ENCODE results near the gene TSC1.

TSC1 gene

GRCh38 chr9:132864277-132864676, 80.1 kb downstream of the TSC1 start:
- DNase-seq (ENCODE audit: low read depth in 2 of 3, low spot score in 2 of 3): no peak

DNA sequence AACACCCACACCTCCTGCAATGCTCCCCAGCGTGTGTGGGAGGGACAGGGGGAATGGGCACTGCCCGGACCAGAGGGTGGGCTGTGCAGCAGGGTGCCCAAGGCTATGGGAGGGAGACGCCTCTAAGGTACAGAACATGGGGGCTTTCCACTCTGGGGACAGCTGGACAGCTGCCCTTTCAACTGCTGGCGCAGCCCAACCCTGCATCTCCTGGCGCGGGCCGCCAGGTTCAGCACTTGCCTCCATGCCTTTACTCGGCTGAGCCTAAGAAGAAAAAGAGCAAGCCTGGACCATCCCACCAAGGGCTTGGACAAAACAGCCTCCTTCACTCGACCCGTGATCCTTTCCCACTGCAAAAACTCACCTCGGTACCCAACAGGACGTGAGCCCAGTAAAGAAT, 81.3 kb downstream of the TSC1 start:
- DNase-seq (ENCODE audit: low read depth in 2 of 3, low spot score in 2 of 3): no peak

- DNase-seq (ENCODE audit: low read depth in 2 of 3, low spot score in 2 of 3): no peak
Measured at GRCh38 chr9:132862533-132862932, 81.9 kb downstream of the TSC1 start.

GRCh38 chr9:132861666-132862065, 82.8 kb downstream of the TSC1 start:
- no peak for DNase-seq (ENCODE audit: low read depth in 2 of 3, low spot score in 2 of 3)

DNA sequence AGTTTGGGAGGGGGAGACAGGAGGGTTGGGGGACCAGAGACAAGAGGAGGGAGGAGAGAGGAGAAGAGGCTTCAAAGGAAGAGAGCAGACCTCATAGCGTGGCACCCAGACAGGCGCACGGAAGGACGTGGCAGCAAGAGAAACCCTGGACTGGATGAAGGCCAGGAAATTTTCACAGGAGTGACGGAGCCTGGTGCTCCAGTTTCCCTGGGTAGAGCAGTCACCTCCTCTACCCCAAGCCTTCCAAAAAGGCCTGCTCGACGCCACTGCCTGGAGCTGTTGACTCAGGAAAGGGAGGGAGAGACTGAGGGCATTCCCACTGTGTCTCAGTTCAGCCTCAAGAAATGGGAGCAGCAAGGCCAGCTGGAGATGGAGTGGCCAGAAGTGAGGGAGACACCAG, 85.7 kb downstream of the TSC1 start:
- DNase-seq (ENCODE audit: low read depth in 2 of 3, low spot score in 2 of 3): no peak

- DNase-seq (ENCODE audit: low read depth in 2 of 3, low spot score in 2 of 3): no peak
Measured at GRCh38 chr9:132857616-132858342, 86.6 kb downstream of the TSC1 start.

DNA sequence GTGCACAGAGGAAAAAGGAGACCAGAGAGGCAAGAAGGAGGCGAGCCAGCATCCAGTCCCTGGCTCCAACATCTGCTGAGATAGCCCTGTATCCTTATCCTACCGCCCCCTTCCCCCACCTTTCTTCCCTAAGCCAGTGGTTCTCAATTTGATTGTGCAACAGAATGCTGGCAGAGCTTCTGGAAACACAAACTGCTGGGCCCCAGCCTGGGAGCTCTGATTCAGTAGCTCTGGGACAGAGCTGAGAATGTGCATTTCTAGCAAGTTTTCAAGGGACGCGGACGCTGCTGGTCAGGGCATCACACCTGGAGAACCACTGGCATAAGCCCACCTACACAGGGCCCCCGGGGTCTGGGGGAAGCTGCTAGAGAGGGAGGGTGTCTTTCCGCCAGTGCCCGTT, 87.4 kb downstream of the TSC1 start:
- no peak for DNase-seq (ENCODE audit: low read depth in 2 of 3, low spot score in 2 of 3)

DNA sequence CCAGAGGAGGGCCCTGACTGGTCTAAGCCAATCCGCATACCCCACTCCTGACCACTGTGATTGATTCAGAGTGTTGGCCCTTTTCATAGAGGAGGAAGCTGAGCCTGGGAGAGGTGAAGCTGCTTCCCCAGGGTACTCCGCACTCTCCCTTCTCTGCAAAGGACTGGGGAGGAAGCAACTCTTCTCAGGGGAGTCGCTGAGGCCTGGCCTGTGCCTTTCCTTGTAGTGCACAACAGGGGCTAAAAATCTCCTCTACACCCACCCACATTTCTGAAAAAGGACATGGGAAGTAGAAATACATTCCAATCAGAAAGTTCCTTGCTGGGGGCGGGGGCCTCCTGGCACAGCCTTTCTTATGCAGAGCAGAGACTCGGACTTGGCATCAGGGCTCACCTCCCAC, 88.5 kb downstream of the TSC1 start:
- DNase-seq (ENCODE audit: low read depth in 2 of 3, low spot score in 2 of 3): no peak

GRCh38 chr9:132854832-132855231, 89.6 kb downstream of the TSC1 start:
- no peak for DNase-seq (ENCODE audit: low read depth in 2 of 3, low spot score in 2 of 3)

DNA sequence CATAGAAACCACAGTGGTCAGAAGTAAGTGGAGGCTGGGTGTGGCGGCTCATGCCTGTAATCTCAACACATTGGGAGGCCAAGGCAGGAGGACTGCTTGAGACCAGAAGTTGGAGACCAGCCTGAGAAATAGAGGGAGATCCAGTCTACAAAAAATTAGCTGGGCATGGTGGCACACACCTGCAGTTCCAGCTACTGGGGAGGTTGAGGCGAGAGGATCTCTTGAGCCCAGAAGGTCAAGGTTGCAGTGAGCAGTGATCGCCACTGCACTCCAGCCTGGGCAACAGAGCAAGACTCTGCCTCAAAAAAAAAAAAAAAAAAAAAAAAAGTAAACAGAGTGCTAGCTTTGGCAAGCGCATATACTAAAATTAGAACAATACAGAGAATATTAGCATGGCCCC, 90.9 kb downstream of the TSC1 start:
- no peak for DNase-seq (ENCODE audit: low read depth in 2 of 3, low spot score in 2 of 3)

DNA sequence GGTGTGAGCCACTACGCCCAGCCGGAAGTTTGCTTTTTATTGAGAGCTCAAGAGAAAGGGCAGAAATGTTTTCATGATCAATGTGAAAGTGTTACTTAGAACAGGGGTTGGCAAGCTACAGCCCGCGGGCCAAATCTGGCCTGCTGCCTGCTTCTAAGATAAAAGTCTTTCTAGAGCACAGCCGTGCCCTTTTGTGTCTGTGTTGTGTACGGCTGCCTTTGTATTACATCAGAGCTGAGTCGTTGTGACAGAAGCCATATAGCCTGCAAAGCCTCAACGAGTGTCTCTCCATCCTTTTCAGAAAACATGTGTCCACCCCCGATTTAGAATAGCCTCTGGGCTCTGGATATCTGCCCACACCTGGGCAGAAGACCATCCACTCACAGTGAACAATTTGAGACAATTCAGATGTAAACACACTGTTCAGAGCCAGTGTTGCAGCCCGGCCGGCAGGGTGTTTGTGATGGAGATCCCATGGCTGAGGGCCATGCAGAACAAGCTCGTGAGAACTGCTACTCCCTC, 95.2 kb downstream of the TSC1 start:
- no peak for DNase-seq (ENCODE audit: low read depth in 2 of 3, low spot score in 2 of 3)

DNA sequence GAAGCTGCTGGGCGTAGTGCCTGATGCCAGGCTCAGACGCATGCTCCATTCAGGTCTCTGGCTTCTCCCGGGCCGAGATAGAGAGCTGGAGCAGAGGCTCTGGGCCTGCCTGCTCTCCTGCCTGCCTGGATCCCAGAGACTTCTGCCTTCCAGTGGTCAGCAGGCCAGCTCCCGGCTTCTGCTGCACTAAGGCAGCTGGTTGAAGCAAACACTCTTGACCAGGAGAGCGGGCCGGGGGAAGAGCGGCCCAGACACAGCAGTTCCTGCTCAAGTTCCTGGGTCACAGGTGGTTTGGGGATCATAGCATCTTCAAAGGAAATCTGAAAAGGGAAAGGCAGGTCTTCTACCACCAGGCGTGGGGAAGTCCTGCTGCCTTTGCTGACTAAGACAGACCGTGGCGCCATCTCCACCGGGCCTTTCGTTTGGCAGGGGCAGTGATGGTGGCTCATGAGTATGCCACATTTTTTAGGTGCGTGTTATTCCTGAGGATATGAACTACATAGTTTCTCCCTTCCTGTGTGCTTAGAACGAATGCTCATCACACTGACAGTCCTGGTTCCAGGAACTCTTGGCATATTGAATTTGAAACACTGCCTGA, 97.4 kb downstream of the TSC1 start:
- no peak for DNase-seq (ENCODE audit: low read depth in 2 of 3, low spot score in 2 of 3)

- no peak for DNase-seq (ENCODE audit: low read depth in 2 of 3, low spot score in 2 of 3)
Measured at GRCh38 chr9:132846109-132846917, 98.1 kb downstream of the TSC1 start.

DNA sequence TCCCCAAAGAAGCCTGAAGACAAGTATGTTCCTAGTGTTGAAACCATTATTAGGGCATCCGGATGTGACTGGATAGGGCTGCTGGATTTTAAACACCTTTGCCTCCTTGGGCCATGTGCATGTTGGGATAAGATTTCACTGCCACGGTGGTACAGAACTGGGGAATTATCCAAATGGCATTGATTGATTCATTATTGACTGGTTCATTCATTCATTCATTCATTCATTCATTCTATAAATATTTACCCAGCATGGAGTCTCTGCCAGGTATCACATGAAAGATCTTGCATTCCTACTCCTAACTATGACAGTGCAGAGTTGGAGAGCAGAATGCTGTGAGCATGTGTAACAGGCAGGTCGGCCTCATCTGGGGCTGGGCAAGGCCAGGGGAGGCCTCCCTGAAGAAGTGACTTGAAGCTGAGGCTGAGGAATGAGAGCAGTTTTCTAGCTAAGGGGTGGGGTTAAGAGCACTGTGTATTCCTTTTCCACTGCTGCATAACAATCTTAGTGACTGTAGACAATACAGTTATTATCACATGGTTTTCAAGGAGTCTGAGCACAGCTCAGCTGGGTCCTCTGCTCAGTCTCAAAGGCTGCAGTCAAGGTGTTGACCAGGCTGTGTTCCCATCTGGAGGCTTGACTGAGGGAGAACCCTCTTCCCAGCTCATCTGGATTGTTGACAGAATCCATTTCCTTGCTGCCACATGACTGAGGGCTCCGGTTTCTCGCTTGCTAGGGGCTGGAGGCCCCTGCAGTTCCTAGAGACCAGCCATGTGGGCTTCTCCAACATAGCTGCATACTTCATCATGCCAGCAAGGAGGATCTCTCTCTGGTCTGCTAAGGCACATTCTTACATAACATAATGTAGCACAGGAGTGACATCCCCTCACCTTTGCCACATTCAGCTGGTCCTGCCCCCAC, 102.0 kb downstream of the TSC1 start:
- DNase-seq (ENCODE audit: low read depth in 2 of 3, low spot score in 2 of 3): no peak

All from activated CD8-positive, alpha-beta memory T cell treated with anti-CD3 and anti-CD28 coated beads for 48 hours (primary cell).